Endodermal cell (in vitro differentiated cells): ENCODE measurements around the gene CCDC158. TPM values are rescaled to one million over a fixed set of nuclear protein-coding genes. Genes with fewer than 3 reads are reported as not detected.
"Not testable (repeated sequence)": the region's sequence is repeated elsewhere in the genome, so short reads cannot be mapped to it uniquely, and the experiment has no call there.

Experiments
- DNase-seq: peaks from one replicate; pipeline ENCODE4 v3.0.0-alpha.2; 2017
- H3K27ac ChIP-seq: 2 replicates; pipeline ENCODE4 v1.5.1; 2013; ENCODE audit warnings: mild to moderate bottlenecking, low read depth, low read length, moderate library complexity
- H3K27me3 ChIP-seq: 2 replicates; pipeline ENCODE4 v1.6.1; 2013; ENCODE audit warnings: mild to moderate bottlenecking, low read length, moderate library complexity; ENCODE audit not compliant: insufficient read depth, control insufficient read depth, poor library complexity, severe bottlenecking
- H3K36me3 ChIP-seq: 2 replicates; pipeline ENCODE4 v1.7.0; 2013; ENCODE audit warnings: mild to moderate bottlenecking, low read length, moderate library complexity; ENCODE audit not compliant: control insufficient read depth, insufficient read depth
- H3K4me1 ChIP-seq: one replicate; pipeline ENCODE4 v1.7.0; 2013; ENCODE audit warnings: low read length; ENCODE audit not compliant: control insufficient read depth, insufficient read depth
- H3K4me3 ChIP-seq: 2 replicates; pipeline ENCODE4 v1.5.1; 2013; ENCODE audit warnings: mild to moderate bottlenecking, low read length, moderate library complexity
- H3K9ac ChIP-seq: 2 replicates; pipeline ENCODE4 v1.6.1; 2013; ENCODE audit warnings: mild to moderate bottlenecking, low read length, moderate library complexity; ENCODE audit not compliant: poor library complexity, severe bottlenecking; ENCODE audit errors: extremely low read depth
- H3K9me3 ChIP-seq: 2 replicates; pipeline ENCODE4 v1.6.1; 2013; ENCODE audit warnings: mild to moderate bottlenecking, low read length, moderate library complexity; ENCODE audit not compliant: control insufficient read depth
- H3K27ac Mint-ChIP-seq: 2 replicates; pipeline ENCODE4 v1.8.0; 2020; ENCODE audit warnings: mixed read lengths
- H3K27me3 Mint-ChIP-seq: 2 replicates; pipeline ENCODE4 v1.8.0; 2021; ENCODE audit warnings: mild to moderate bottlenecking, mixed read lengths; ENCODE audit not compliant: insufficient read depth
- H3K36me3 Mint-ChIP-seq: 2 replicates; pipeline ENCODE4 v1.8.0; 2020; ENCODE audit warnings: low read depth, mixed read lengths
- H3K4me1 Mint-ChIP-seq: 2 replicates; pipeline ENCODE4 v1.8.0; 2020; ENCODE audit warnings: mixed read lengths
- H3K4me3 Mint-ChIP-seq: 2 replicates; pipeline ENCODE4 v1.8.0; 2020; ENCODE audit warnings: mild to moderate bottlenecking, moderate library complexity, mixed read lengths
- H3K9me3 Mint-ChIP-seq: 2 replicates; pipeline ENCODE4 v1.8.0; 2020; ENCODE audit warnings: mild to moderate bottlenecking, mixed read lengths
- WGBS, 2 experiments: methylation state at CpG; one replicate each; pipeline versions ENCODE4 v1.1.5 to v1.1.7; 2013; ENCODE audit warnings: missing lambda C conversion rate in 2 of 2, mixed read lengths in 1 of 2; ENCODE audit not compliant: insufficient coverage in 1 of 2, insufficient read length in 1 of 2; 5-methylcytosine and 5-hydroxymethylcytosine counted together
- total RNA-seq, 2 donors: library from RNA; stranded (reverse); fragmentation: NEBNext Ultra II Directional in 1 of 2; extraction: Animal tissue kit (Norgen Biotek cat#: 25700) in 1 of 2; gene quantifications; 2 replicates in 1 of 2; 3 replicates in 1 of 2; pipeline ENCODE4 v1.2.1, GENCODE V29; 2021
- TF ChIP-seq, protein P1 (sequence below): fragments of 200-600 bp; sonication (generic); conservative IDR thresholded peaks from 2 replicates; pipeline ENCODE4 v1.5.0; 2021; ENCODE audit warnings: antibody characterized with exemption, mild to moderate bottlenecking

The CCDC158 gene
- total RNA-seq, 2 donors from 2014 or later, result not detected

- Mint-ChIP-seq H3K4me1 (no peaks in the 10 kb centered on the region), H3K9me3 (peaks cover 23% of the 10 kb centered on the region), H3K27me3 (no peaks in the 10 kb centered on the region), H3K27ac (no peak overlapping the region), H3K4me3 (no peak overlapping the region), H3K36me3 (no peaks in the 10 kb centered on the region)
- Histone ChIP-seq H3K4me1 (no peaks in the 10 kb centered on the region), H3K4me3 (no peak overlapping the region), H3K9ac (no peak overlapping the region), H3K27ac (no peak overlapping the region), H3K9me3 (peaks cover 6% of the 10 kb centered on the region), H3K27me3 (no peaks in the 10 kb centered on the region), H3K36me3 (no peaks in the 10 kb centered on the region)
- DNase-seq, result no peak
- TF ChIP-seq, protein P1, sequence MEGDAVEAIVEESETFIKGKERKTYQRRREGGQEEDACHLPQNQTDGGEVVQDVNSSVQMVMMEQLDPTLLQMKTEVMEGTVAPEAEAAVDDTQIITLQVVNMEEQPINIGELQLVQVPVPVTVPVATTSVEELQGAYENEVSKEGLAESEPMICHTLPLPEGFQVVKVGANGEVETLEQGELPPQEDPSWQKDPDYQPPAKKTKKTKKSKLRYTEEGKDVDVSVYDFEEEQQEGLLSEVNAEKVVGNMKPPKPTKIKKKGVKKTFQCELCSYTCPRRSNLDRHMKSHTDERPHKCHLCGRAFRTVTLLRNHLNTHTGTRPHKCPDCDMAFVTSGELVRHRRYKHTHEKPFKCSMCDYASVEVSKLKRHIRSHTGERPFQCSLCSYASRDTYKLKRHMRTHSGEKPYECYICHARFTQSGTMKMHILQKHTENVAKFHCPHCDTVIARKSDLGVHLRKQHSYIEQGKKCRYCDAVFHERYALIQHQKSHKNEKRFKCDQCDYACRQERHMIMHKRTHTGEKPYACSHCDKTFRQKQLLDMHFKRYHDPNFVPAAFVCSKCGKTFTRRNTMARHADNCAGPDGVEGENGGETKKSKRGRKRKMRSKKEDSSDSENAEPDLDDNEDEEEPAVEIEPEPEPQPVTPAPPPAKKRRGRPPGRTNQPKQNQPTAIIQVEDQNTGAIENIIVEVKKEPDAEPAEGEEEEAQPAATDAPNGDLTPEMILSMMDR, result no peak
- 91 to 100% methylated on average over 2 of the region's 3 CpGs for WGBS, 2 experiments
Measured at GRCh38 chr4:76361689-76362412, 59.1 kb downstream of the CCDC158 start.

DNA sequence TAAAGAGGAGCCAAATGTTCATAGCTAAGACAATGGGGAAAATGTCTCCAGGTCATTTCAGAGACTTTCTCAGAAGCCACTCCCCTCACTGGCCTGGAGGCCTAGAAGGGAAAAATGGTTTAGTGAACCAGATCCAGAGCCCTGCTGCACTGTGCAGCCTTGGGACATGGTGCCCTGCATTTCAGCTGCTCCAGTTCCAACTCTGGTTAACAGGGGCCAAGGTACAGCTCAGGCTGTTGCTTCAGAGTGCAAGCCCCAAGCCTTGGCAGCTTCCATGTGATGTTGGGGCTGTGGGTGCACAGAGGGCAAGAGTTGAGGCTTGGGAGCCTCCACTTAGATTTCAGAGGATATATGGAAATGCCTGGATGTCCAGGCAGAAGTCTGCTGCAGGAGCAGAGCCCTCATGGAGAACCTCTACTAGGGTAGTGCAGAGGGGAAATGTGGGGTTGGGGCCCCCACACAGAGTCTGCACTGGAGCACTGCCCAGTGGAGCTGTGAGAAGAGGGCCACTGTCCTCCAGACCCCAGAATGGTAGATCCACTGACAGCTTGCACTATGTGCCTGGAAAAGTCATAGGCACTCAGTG is 61.0 kb downstream of the CCDC158 start:
- not testable (repeated sequence) for DNase-seq, H3K9me3 ChIP-seq, H3K4me1 ChIP-seq, H3K27ac Mint-ChIP-seq, H3K27me3 ChIP-seq, H3K27me3 Mint-ChIP-seq, H3K36me3 Mint-ChIP-seq, H3K9ac ChIP-seq, H3K4me1 Mint-ChIP-seq, H3K4me3 ChIP-seq, H3K27ac ChIP-seq, H3K36me3 ChIP-seq, H3K4me3 Mint-ChIP-seq
- H3K9me3 Mint-ChIP-seq, result peaks cover 23% of the 10 kb centered on the region

- Mint-ChIP-seq H3K27ac (no peak overlapping the region), H3K36me3 (no peaks in the 10 kb centered on the region), H3K4me3 (no peak overlapping the region), H3K27me3 (no peaks in the 10 kb centered on the region), H3K4me1 (no peaks in the 10 kb centered on the region), H3K9me3 (peaks cover 23% of the 10 kb centered on the region)
- Histone ChIP-seq H3K9me3 (peaks cover 6% of the 10 kb centered on the region), H3K4me1 (no peaks in the 10 kb centered on the region), H3K27ac (no peak overlapping the region), H3K9ac (no peak overlapping the region), H3K4me3 (no peak overlapping the region), H3K27me3 (no peaks in the 10 kb centered on the region), H3K36me3 (no peaks in the 10 kb centered on the region)
- no peak for DNase-seq
- TF ChIP-seq, protein P1, result no peak
- WGBS, 2 experiments, result 84 to 89% methylated on average over 2 of the region's 2 CpGs
Measured at GRCh38 chr4:76357981-76358380, 63.0 kb downstream of the CCDC158 start.
